Cerebellar cortex (tissue), 1 donor: Measurements from ENCODE around the gene GPR27.

ENCODE experiments used
- DNase-seq: peaks from one replicate; pipeline ENCODE4 v3.0.0-alpha.2; 2015; ENCODE audit warnings: low spot score

The GPR27 gene

DNA sequence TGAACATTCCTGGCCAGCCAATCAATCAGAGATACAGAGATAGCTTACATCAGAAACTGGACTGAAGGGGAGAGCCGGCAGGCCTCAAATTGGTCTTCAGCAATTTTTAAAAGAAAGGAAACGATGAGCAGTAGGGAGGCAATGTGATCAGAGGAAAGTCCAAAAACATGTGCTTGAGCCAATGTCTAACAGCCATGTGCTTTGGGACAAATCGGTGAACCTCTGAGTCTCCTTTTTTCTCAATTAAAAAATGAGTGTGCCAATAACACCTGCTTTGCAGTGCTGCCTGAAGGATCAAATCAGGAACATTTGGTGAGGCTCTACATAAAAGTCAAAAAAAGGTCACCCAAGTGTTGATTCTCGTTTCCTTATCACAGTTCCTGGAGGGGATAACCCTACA lies 21.0 kb upstream of the GPR27 start:
- no peak for DNase-seq

DNA sequence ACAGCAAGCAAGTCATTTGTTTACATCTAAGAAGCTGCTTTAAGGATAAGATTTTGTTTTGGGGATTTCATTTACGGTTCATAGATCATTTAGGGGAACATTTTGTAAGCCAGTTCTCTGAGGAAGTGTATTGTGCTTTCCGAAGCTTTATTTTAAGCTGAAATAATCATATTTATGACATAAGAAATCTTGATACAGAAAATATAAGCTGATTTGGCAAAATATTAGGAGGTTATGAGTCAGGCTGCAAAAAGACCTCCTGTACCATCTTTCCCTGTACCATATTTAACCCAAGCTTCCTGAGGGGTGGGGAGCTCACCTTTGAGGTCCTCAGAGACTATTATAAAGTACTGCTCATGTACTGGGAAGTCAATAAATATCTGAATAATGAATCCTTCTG lies 20.3 kb upstream of the GPR27 start:
- no peak for DNase-seq

DNA sequence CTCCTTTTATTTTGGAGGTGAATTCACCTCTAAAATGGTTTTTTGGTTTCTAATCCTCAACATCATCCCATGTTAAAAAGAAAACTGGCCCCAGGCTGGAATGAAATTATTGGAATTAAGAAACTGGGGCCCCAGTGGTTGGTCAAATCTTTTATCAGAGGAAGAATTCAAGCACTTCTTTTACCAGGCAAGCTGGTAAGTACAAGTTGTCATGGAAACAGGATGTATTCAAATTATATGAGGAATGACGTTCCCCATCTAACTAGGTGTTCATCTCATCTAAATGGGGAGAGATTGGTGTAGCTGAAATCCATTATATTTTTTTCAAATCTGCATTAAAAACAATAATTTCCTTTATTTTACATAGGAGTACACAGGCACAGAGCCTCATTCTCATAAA lies 18.8 kb upstream of the GPR27 start:
- no peak for DNase-seq

DNA sequence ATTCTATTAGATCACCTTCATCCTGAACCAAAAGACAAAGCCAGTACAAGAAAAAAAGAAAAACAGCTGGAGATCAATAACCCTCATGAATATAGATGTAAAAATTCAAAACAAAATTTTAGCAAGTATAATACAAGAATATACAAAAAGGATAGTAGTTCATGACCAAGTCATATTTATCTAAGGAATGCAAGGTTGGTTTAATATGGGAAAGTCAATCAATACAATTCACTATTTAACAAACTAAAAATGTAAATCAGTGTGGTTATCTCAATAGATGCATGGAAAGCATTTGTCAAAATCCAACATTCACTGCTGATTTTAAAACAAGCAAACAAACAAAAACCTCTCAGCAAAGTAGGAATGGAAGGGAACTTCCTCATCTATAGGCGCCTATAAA lies 11.0 kb upstream of the GPR27 start:
- DNase-seq, result no peak

DNA sequence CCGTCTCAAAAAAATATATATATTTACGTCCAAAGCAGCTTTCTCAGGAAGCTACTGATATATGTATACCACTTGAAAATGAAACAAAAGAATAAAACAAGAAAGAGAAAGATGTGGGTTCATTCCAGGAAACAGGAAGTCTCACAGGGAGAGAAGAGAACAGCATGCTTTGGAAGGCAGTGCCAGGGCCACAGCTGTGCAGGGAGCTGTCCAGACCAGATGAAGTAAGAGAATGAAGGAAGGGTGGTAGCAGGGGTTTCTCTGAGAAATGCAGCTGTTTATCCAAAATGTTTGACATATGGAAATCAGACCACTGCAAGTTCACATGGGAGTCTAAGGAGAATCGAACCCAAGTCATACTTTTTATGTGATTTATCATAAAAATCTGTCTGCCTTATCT lies 8.9 kb upstream of the GPR27 start:
- no peak for DNase-seq

DNA sequence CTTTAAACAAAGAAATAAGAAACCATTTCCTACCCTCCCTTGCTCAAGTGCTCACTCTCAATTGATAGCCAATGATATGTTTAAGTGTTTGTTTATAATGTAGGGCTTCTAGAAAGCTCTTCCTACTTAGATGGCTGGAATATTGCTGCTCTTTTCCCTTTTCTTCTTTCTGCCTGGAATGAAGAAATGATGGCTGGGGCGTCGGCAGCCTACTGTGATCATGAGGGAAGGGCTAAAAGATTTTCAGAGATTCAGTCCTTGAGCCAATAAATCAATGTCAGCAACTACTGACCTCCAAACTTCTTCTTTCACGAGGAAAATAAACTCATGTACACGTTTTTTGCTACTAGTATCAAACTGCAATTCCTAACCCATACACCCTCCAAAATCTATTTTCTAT lies 2.1 kb upstream of the GPR27 start:
- DNase-seq, result no peak

DNA sequence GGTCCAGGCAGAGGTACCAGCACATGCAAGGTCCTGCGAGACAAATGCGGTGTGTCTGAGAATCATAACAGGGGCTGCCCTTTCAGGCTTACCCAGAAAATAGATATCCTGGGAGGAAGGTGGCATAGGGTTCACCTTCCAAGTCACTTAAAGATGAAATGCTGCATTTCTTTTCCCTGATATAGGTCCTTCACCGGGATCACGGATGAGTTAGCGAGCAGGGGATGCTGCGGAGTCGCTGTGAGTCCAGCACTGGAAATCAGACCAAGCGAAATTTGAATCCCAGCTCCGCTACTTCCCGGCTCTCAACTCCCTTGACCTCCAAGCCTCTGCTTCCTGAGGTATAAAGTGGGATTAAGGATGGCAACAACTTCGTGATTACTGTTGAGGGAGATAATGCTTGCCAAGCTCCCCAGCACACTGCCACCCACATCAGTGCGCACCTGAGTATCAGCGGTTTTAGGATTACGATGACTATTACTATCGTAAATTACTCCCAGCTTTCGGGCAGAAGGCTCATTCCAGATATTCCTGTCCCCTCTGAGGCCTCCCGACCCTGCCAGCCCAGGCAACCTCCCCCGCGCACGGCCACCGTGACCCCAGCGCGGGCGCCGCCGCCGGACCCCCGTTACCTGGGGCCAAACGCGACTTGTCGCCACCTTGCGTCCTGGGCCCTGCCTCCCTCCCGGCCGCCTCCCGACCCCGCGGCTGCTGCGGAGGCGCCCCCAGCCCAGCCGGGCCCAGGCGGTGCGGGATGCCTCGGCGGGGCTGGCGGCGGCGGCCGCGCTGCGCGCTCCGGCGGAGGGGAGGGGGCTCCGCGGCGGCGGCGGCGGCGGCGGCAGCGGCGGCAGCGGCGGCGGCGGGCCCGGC lies 589 bp upstream of the GPR27 start:
- peak; percentile 40 for DNase-seq

DNA sequence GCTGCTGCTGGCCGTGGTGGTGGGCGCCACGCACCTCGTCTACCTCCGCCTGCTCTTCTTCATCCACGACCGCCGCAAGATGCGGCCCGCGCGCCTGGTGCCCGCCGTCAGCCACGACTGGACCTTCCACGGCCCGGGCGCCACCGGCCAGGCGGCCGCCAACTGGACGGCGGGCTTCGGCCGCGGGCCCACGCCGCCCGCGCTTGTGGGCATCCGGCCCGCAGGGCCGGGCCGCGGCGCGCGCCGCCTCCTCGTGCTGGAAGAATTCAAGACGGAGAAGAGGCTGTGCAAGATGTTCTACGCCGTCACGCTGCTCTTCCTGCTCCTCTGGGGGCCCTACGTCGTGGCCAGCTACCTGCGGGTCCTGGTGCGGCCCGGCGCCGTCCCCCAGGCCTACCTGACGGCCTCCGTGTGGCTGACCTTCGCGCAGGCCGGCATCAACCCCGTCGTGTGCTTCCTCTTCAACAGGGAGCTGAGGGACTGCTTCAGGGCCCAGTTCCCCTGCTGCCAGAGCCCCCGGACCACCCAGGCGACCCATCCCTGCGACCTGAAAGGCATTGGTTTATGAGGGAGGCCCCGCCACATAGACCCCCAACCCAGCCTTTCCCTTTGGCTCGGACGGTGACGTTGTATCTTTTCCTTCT lies 1.1 kb downstream of the GPR27 start:
- DNase-seq, result peak; percentile 3

DNA sequence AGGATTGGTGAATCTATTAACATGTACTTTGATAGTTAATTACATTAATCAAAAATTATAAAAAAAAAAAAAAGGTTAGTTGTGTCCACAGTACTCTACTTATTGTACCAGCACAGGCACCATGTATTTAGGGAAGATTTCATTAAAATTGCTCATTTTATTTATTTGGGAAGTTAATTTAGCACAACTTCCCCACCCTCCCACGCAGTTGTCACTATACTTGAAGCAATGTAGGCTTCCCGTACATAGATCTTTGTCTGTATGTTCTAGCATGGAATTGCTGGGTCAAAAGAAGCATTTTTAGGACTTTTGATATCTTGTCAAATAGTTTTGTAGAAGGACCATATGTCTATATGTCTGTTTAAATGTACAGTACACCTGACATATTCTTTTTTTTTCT lies 4.4 kb downstream of the GPR27 start:
- DNase-seq, result no peak

DNA sequence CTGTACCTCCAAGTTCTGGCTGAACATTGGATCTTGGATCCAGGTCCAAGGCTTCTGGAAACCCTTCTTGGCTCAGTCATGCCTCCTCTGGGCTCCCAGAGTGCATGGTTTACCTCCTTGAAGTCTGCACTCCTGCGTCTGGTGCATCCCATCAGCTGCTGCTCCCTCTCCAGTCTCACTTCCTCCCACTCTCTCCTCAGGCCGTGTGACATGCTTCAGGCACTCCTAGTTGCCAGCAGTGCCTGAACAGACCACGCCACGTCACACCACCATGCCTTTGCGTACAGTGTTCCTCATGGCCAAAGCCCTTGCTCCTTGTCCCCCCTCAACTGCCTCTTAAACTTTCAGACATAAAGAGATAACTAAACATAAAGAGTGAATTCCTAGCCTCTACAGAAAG lies 5.7 kb downstream of the GPR27 start:
- DNase-seq, result no peak

DNA sequence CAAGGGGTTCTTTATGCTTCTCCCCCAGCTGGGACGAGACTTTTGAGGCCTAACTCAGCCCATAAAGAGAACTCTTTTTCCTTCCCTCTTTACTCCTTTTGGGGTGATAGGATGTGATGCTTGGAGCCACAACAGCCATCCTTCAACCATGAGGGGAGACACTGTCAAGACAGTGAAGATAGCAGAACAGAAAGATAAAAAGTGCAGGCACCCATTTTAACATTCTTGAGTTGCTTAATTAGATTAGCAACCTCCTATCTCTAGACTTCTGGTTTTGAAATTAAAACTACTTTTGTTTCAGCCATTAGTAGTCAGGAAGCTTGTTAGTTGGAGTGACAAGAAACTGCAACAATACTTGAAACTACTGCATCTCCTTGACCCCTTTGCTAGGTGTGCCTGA lies 6.5 kb downstream of the GPR27 start:
- no peak for DNase-seq

DNA sequence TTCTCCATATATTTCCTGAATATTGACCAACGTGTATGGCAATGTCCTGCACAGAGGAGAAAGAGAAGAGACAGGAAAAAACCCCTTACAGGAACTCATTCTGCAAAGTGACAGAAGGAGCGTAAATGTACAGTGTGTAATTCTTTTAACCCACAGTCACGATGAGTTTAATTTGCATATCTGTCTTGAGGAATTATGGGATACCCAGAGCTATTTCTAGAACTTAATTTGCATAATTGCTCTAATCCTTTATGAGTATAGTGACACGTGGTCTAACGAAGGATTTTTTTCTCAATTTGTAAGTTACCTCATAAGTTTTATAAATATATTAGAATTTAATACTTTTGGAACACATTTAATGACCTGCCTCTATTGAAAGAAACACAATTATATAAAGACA lies 9.8 kb downstream of the GPR27 start:
- DNase-seq, result no peak

DNA sequence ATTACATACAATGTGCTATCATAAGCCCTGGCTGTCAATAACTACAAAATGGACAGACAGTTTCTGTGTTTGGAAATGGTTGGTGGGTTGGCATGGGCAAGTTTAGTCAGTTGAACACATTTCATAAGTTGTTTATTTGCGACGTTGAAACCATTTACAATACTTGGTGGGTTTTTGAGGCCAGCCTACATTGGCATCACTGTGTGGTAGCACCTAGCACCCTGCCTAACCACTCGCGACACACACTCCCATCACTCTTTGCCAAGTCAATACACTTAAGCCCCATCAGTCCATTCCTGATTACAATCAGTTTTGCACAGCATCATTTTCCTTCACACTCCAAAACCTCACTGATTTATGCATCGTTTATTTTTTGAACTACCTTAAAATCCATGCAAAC lies 17.5 kb downstream of the GPR27 start:
- no peak for DNase-seq

DNA sequence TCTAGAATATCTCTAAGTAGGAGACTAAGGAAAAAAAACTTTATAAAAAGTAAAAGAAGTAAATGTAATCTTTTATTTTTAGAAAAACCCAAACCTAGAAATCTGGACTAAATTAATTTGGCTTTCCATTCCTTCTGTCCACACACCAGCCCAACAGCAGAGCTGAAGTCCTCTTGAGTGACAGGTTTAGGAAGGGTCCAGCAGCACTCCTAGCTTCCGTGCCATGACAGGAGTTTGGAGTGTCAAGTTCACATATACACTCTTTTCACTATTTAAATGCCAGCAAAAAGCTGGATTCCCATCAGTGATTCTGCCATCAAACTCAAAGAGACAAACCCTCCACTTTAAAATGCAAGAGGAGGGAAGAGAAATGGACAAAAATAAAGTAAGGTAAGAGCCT lies 18.2 kb downstream of the GPR27 start:
- DNase-seq, result no peak

DNA sequence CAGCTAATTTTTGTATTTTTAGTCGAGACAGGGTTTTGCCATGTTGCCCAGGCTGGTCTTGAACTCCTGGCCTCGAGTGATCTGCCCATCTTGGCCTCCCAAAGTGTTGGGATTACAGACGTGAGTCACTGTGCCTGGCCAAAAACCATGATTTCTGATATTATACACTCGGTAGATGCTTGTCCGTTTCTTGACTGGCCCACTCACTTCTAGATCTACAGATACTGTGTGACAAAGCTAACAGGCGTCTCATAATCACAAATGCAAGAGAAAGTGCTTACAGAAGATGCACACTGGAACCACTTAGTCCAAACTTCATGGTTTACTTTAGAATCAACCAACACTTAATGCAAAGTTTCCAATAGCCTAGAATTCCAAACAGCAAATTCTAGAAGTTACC lies 22.9 kb downstream of the GPR27 start:
- DNase-seq, result no peak

DNA sequence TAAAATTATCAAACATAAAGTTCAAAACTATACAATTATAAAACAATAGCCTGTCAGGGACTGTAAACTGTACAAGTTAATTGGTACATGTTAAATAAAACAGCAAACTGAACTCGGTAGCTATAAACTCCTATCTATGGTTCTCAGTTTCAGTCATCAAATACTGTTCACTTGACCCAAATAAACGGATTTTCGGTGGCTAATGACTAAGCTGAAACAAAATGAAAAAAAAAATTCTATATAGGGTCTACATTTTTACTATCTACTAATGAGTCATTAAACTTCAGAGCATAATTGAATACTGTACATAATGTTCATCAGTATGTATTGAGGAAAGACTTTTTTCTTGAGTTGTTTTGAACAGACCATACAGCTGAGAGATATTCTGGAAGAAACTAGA lies 24.7 kb downstream of the GPR27 start:
- no peak for DNase-seq

DNA sequence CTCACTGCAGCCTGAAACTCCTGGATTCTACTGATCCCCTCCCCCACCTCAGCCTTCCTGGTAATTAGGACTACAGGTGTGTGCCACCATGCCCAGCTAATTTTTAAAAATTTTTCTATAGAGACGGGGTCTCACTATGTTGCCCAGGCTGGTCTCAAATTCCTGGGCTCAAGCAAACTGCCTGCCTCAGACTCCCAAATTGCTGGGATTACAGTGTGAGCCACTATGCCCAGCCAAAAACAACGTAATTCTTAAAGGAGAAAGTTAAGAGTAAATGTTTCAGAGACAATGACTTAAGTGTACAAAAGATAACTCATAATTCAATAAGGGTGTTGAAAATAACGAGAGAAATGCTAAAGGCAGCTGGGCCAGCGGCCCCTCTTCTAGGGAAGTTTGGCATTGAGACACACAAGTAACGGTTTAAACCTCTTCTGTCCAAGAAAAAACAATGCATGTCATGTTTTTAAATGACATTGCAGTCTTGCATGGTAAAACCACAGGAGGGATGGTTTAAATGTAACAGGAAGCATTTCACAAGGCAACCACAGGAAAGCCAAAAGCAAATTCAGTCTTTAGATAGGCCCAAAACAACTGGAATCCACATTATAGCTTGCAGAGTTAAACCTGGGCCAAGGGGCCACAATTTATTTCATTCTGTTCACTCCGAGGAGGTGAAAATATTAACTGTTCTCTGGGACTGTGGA lies 26.2 kb downstream of the GPR27 start:
- no peak for DNase-seq

DNA sequence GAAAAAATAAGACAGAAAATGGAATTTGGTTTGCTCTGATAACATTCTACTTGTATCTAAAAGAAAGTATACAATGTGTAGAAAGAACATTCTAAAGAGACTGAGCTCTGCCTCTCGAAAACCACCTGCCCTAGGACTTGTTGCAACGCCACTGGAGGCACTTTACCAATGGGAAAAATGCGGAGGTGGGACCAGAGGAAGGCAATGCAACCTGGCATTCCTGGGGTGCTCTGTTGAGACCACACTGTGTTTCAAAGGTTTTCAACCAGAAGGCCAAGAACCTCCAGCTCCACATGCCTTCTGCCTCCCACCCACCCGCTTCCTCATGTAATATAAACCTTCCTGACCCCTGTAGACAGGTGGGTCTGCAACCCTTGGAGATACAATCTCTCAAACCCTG lies 26.8 kb downstream of the GPR27 start:
- no peak for DNase-seq

DNA sequence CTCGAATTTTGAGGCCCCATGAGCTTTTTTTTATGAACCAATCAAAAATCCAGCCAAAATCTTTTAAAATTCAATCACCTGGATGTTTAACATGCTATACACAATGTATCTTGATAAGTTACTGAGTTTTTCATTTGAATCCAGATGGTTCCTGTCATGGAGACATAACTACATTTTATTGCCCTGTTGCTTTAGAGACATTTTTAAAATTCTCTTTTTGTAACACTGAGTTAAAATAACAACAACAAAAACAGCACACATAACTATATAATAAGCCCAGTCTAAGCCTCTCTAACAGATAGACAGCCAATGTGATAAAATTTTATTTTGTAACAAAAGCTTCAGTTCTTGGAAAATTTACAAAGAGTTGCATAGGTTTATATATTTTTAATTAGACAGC lies 29.5 kb downstream of the GPR27 start:
- no peak for DNase-seq

DNA sequence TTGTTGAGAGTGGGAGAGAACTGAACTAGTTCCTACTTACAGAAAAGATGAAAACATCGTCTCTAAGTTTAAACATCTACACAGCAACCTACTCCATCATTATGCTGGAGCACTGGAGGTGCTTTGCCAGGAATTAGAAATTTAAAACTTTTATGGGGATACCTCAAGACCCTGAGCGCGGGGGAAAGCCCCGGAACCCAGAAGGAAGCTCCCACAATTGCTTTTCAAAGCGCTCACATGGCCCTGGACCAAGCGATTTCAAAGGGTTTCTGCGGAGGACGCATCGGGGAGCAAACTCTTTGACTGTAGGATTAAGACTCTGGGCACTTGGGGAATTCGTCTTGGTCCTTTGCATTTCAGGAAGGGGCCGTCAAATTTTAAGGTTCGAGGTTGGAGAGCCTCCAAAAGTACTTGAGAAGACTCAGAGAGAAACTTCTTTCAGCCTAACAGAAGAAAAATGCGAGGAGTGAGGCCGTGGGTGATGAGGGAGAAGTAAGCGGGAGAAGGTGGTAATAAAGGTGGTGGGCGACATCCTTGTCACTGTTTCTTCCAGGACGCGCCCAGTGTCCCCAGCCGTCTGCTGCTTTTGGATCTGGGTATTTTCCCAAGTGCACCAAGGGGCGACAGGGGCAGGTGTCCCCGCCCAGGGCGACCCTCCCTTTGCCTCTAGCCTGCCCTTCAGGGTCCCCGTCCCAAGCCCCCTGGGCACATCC lies 30.7 kb downstream of the GPR27 start:
- DNase-seq, result no peak

DNA sequence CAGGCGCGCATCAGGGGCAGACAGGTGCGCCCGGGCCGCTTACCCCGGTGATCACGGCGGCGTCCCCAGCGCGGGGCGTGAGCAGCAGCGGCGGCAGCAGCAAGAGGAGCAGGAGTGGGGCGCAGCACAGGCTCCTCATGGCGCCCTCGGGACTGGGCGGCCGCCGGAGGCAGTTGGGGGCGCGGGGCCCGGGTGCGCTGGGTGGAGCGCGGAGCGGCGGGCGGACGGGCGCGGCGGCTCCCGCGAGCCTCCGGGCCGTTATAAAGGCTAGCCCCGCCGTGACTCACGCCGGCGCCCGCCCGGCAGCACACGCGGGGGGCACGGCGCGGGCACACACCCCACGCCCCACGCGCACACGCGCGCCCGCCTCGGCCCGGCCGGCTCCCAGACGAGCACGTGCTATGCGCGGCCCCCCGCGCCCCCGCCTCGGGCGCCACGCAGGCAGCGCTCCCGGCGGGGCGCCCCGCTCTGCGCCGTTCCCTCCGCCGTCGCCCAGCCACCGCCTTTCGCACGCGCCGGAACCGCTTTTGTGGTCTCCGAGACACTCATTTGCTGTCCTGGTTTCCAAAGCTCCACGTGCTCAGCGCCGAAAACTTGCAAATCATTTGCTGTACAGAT lies 31.4 kb downstream of the GPR27 start, which contains the start of gene PROK2:
PROK2 (minus strand) TSS at position 235 of the 618 bp plus-strand sequence; CDS start at position 139, 96 bp downstream.
- no peak for DNase-seq
